Small intestine (tissue), 7 donors: ENCODE results near the gene GDF15. TPM values are rescaled to one million over a fixed set of nuclear protein-coding genes. Genes with fewer than 3 reads are reported as not detected.
A peak's percentile ranks its signal among the peaks of the same experiment; 100 is the strongest.

Experiments used
- DNase-seq, 2 donors: peaks; one replicate each; pipeline versions ENCODE4 v3.0.0 to v3.0.0-alpha.2; 2013
- FAIRE-seq: peaks from 2 replicates; lab custom pipeline; 2012; peaks lifted over from hg19 to GRCh38; lab: Jason Lieb, UNC
- H3K27ac ChIP-seq, 3 donors: one replicate each; pipeline ENCODE4 v1.5.1; 2013; ENCODE audit warnings: low read length in 2 of 3, mild to moderate bottlenecking in 2 of 3, control low read depth in 1 of 3, inconsistent platforms in 1 of 3, low read depth in 1 of 3, moderate library complexity in 1 of 3
- H3K27me3 ChIP-seq, 3 donors: one replicate each; pipeline ENCODE4 v1.6.1; 2013; ENCODE audit warnings: low read length in 3 of 3, inconsistent platforms in 1 of 3; ENCODE audit not compliant: control insufficient read depth in 3 of 3, insufficient read depth in 3 of 3
- H3K36me3 ChIP-seq, 3 donors: one replicate each; pipeline ENCODE4 v1.6.1; 2013; ENCODE audit warnings: low read length in 3 of 3, inconsistent platforms in 1 of 3, low read depth in 1 of 3, mild to moderate bottlenecking in 1 of 3, moderate library complexity in 1 of 3; ENCODE audit not compliant: control insufficient read depth in 3 of 3, insufficient read depth in 2 of 3
- H3K4me1 ChIP-seq, 3 donors: one replicate each; pipeline ENCODE4 v1.6.1; 2013; ENCODE audit warnings: low read length in 2 of 3, inconsistent platforms in 1 of 3, low read depth in 1 of 3, mild to moderate bottlenecking in 1 of 3, moderate library complexity in 1 of 3; ENCODE audit not compliant: control insufficient read depth in 3 of 3, insufficient read depth in 2 of 3
- H3K4me3 ChIP-seq, 3 donors: one replicate each; pipeline ENCODE4 v1.5.1; 2013; ENCODE audit warnings: low read length in 3 of 3, control low read depth in 1 of 3, inconsistent platforms in 1 of 3, low read depth in 1 of 3, mild to moderate bottlenecking in 1 of 3, moderate library complexity in 1 of 3
- H3K9me3 ChIP-seq, 2 donors: one replicate each; pipeline ENCODE4 v1.6.1; 2013; ENCODE audit warnings: low read depth in 1 of 2, low read length in 1 of 2; ENCODE audit not compliant: control insufficient read depth in 2 of 2, insufficient read depth in 1 of 2
- WGBS, 3 donors: extraction: QIAGEN DNeasy Blood & Tissue Kit; methylation state at CpG; one replicate each; pipeline ENCODE4 v1.1.7; 2013; 5-methylcytosine and 5-hydroxymethylcytosine counted together
- polyA plus RNA-seq, 4 donors: library from polyadenylated mRNA; stranded (reverse) in 3 of 4; unstranded in 1 of 4; fragments of 200-250 nt in 3 of 4; fragments of 120-200 nt in 1 of 4; gene quantifications; one replicate each; pipeline versions ENCODE4 v1.2.1 to v1.2.3, GENCODE V29; 2013
- donor health status: healthy with polysubstance abuse.
- donor health status: control.
- donor health status: control.
- donor health status: Bipolar disorder and iron deficiency.
- donor health status: healthy.

GDF15 gene
- polyA plus RNA-seq, 4 donors: 4.5 to 41.5 (median 20.1) TPM

DNA sequence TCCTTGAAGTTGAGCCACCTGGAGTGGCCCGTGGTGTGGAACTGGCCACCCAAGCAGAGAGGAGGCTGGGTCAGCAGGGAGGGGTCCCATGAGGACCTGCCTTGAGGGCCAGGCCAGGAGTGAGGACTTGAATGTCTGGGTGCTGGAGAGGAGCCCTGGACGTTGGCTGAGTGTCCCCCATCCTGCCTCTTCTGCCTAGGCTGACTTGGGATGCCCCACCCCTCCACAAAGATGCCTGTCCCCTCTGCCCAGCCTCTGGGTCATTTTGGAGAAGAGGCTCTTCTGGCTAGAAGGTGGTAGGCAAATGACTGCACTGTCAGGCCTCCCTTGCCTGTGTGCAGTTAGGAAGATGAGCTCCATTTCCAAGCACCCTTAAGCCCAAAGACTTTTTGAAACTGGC lies 35.0 kb downstream of the GDF15 start:
- peaks cover 0 to 43% (median 0%) of the 10 kb centered on the region in 3 donors for H3K36me3 ChIP-seq
- peak overlapping the region in 2 of 3 donors; percentile 8 to 96 for H3K27ac ChIP-seq
- no peak for DNase-seq
- 20 to 34% (median 33%) methylated on average over 2 of the region's 2 CpGs for WGBS, 3 donors
- H3K4me3 ChIP-seq: peak overlapping the region in 2 of 3 donors; percentile 81 to 87
- peaks cover 0 to 71% (median 2%) of the 10 kb centered on the region in 3 donors for H3K4me1 ChIP-seq
- FAIRE-seq: no peak
- H3K9me3 ChIP-seq: no peaks in the 10 kb centered on the region
- H3K27me3 ChIP-seq: no peaks in the 10 kb centered on the region

- H3K4me1 ChIP-seq: peaks cover 0 to 70% (median 2%) of the 10 kb centered on the region in 3 donors
- peak overlapping the region in 1 of 3 donors; percentile 81 for H3K4me3 ChIP-seq
- H3K9me3 ChIP-seq: no peaks in the 10 kb centered on the region
- H3K27me3 ChIP-seq: no peaks in the 10 kb centered on the region
- no peak for DNase-seq
- FAIRE-seq: no peak
- WGBS, 3 donors: 48 to 62% (median 52%) methylated on average over 12 of the region's 12 CpGs
- peaks cover 0 to 45% (median 0%) of the 10 kb centered on the region in 3 donors for H3K36me3 ChIP-seq
- peak overlapping the region in 2 of 3 donors; percentile 8 to 96 for H3K27ac ChIP-seq
Measured at GRCh38 chr19:18421371-18421959, 35.5 kb downstream of the GDF15 start.

- no peaks in the 10 kb centered on the region for H3K27me3 ChIP-seq
- H3K9me3 ChIP-seq: no peaks in the 10 kb centered on the region
- WGBS, 3 donors: 70 to 82% (median 72%) methylated on average over 14 of the region's 14 CpGs
- DNase-seq (no peak), FAIRE-seq (no peak)
- peaks cover 0 to 56% (median 0%) of the 10 kb centered on the region in 3 donors for H3K36me3 ChIP-seq
- H3K27ac ChIP-seq: peak overlapping the region in 1 of 3 donors; percentile 48
- H3K4me3 ChIP-seq: no peak overlapping the region
- peaks cover 0 to 59% (median 2%) of the 10 kb centered on the region in 3 donors for H3K4me1 ChIP-seq
Measured at GRCh38 chr19:18422530-18423191, 36.7 kb downstream of the GDF15 start.

GRCh38 chr19:18423258-18424020 lies 37.5 kb downstream of the GDF15 start:
- Histone ChIP-seq H3K27me3 (no peaks in the 10 kb centered on the region), H3K27ac (peak overlapping the region in 2 of 3 donors; percentile 8 to 32), H3K4me3 (no peak overlapping the region), H3K9me3 (no peaks in the 10 kb centered on the region), H3K4me1 (peaks cover 0 to 51% (median under 1%) of the 10 kb centered on the region in 3 donors), H3K36me3 (peaks cover 0 to 64% (median 0%) of the 10 kb centered on the region in 3 donors)
- WGBS, 3 donors: 57 to 70% (median 61%) methylated on average over 21 of the region's 21 CpGs
- DNase-seq (peak; percentile 40 to 50), FAIRE-seq (no peak)

GRCh38 chr19:18424122-18424889 lies 38.3 kb downstream of the GDF15 start:
- H3K4me3 ChIP-seq: no peak overlapping the region
- peaks cover 0 to 54% (median 0%) of the 10 kb centered on the region in 3 donors for H3K4me1 ChIP-seq
- H3K27me3 ChIP-seq: no peaks in the 10 kb centered on the region
- no peak for FAIRE-seq
- WGBS, 3 donors: 70 to 84% (median 80%) methylated on average over 22 of the region's 22 CpGs
- peaks cover 0 to 73% (median 0%) of the 10 kb centered on the region in 3 donors for H3K36me3 ChIP-seq
- peak overlapping the region in 2 of 3 donors; percentile 8 to 32 for H3K27ac ChIP-seq
- no peaks in the 10 kb centered on the region for H3K9me3 ChIP-seq
- DNase-seq: no peak

GRCh38 chr19:18424890-18425514 lies 39.0 kb downstream of the GDF15 start:
- no peak for DNase-seq
- Histone ChIP-seq H3K4me1 (peaks cover 0 to 60% (median 0%) of the 10 kb centered on the region in 3 donors), H3K4me3 (no peak overlapping the region)

DNA sequence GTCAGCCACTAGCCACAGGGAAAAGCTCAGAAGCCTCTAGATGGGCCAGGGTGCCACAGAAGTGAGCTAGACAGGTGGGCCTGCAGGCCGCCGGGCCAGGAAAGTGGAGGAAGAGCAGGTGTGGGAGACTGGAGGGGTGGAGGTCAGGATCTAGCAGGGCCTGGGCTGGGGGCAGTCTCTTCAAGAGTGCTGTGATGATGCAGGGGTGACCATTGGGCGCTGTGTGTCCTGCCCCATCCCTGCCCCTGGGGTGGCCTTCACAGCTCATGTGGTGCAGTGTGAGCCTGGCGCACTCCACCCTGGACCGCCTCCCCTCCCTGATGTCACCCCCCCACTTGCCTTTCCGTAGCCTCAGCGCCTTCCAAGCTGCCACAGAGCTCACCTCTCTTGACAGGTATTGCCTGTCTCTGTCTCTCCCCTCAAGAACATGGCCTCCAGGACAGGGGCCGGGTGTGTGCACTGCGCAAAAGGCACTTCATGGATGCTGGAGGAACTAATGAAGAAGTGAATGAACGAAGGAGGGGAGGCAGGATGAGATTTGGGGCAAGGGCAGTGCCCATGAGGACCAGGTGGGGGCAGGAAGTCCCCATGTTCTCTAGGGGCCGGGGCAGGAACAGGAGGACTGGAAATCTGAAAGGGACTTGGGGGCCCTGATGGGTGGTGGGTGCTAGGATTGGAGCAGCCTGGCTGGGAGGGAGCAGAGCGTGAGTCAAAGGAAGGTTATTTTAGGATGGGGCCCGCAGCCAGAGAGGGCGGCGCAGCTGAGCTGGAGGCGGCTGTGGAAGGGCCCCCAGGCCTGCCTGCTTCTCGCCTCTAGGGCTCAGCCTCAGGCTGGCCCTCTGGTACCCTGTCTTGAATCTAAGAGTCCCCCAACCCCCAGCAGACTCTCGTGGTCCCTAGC lies 39.8 kb downstream of the GDF15 start:
- no peaks in the 10 kb centered on the region for H3K9me3 ChIP-seq
- no peak for FAIRE-seq
- no peak for DNase-seq
- H3K4me1 ChIP-seq: peaks cover 0 to 62% (median 0%) of the 10 kb centered on the region in 3 donors
- WGBS, 3 donors: 61 to 83% (median 77%) methylated on average over 13 to 18 of the region's 18 CpGs
- peak overlapping the region in 1 of 3 donors; percentile 43 for H3K27ac ChIP-seq
- no peaks in the 10 kb centered on the region for H3K27me3 ChIP-seq
- no peak overlapping the region for H3K4me3 ChIP-seq
- H3K36me3 ChIP-seq: peaks cover 0 to 87% (median 0%) of the 10 kb centered on the region in 3 donors

More at GRCh38 chr19:18424890-18425514, 39.0 kb downstream of the GDF15 start:
- H3K27me3 ChIP-seq: no peaks in the 10 kb centered on the region
- no peak for FAIRE-seq
- H3K9me3 ChIP-seq: no peaks in the 10 kb centered on the region
- peaks cover 0 to 80% (median 0%) of the 10 kb centered on the region in 3 donors for H3K36me3 ChIP-seq
- H3K27ac ChIP-seq: peak overlapping the region in 1 of 3 donors; percentile 43
- WGBS, 3 donors: 82 to 89% (median 84%) methylated on average over 16 to 17 of the region's 17 CpGs
